HG03097 (cell line): ENCODE results near the gene ANKMY1.
"Not testable (repeated sequence)": the region's sequence is repeated elsewhere in the genome, so short reads cannot be mapped to it uniquely, and the experiment has no call there.

Experiments
- ATAC-seq: cut with Tn5 transposase; IDR thresholded peaks from one replicate; pipeline ENCODE4 v1.9.1; 2021; ENCODE audit not compliant: unreplicated experiment, low FRiP score

ANKMY1 gene

GRCh38 chr2:240507060-240507777 lies 50.6 kb downstream of the ANKMY1 start:
- no peak for ATAC-seq

GRCh38 chr2:240506406-240507059 lies 51.3 kb downstream of the ANKMY1 start:
- no peak for ATAC-seq

DNA sequence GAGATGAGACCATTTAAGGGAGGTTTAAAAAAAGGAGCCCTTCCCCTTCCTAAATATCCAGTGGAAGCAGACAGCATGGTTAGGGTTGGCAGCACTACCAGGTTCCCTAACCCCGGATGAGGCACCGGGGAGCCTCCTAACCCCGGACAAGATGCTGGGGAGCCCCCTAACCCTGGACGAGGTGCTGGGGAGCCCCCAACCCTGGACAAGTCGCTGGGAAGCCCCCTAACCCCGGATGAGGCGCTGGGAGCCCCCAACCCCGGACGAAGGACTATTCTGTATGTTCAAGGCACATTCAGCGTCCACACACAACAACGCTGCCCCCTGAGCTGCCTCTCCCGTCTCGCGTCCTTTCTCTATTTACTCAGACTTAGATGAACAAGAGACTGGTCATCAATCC lies 51.9 kb downstream of the ANKMY1 start:
- ATAC-seq, result no peak

GRCh38 chr2:240503848-240504247 lies 53.9 kb downstream of the ANKMY1 start:
- no peak for ATAC-seq

- ATAC-seq, result no peak
Measured at GRCh38 chr2:240503375-240503774, 54.4 kb downstream of the ANKMY1 start.

DNA sequence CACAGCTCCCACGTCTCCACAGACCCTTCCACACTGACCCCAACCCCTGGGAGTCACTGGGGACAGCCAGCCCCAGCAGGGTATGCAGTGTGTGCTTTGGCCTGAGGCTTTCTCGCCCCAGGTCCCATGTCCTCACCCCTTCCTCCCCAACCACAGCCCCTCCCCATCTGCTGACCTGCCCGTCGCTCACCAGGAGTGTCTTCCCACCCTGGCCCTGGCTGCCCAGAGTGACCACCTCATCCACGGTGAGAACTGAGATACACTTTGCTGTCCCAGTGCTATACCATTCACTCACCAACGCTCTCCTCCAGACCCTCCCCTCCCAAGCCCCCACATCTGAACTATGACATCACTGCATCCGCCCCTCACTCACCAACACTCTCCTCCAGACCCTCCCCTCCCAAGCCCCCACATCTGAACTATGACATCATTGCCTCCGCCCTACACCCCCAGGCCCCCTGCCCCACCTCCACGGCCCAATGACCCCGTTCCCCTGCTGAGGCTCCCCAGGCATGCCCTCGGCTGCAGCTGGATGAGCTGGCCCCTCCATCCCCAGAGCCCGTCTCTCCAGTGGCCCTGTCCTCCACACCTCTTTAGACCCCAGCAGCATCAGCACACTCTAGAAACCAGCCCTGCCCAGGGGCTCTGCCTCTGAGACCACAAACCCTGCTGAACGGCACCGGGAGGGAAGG lies 55.2 kb downstream of the ANKMY1 start:
- no peak for ATAC-seq

GRCh38 chr2:240502059-240502429 lies 55.7 kb downstream of the ANKMY1 start:
- ATAC-seq, result no peak

GRCh38 chr2:240501531-240501991 lies 56.2 kb downstream of the ANKMY1 start:
- ATAC-seq, result no peak

DNA sequence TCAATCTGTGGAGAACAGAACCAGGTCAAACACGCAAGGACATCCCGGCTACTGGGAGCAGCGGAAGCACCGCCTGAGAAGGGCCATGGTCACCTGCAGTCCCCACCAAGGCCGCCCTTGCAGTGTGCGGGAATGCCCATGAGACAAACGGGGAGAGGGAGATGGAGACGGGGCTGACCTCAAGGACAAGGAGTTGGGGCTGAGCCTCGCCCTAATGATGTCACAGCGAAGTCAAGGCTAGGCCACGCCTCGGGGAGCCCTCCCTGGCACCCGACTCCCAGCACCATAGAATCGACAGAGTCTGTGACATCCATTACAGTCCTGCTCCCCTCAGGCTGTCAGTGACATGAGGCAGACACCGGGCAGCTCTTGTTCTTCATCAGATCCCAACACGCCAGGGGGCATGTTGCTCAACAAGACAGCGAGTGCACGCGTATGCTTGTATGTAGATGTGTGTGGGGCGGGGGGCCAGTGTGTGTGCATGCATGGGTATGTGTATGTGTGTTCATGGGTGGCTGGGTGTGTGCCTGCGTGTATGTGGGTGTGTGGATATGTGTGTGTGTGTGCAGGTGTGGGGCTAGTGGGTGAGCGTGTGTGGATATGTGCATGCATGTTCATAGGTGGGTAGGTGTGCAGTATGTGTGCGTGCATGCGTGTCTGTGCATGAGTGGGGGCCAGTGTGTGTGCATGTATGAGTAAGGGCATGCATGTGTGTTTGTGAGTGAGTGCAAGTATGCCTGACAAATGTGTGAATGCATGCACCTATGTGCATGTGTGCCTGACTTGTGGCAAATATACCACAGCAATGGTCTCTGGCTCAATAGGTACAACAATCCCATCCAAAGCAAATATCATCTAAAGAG lies 57.0 kb downstream of the ANKMY1 start:
- no peak for ATAC-seq

- ATAC-seq, result no peak
Measured at GRCh38 chr2:240499309-240500301, 58.2 kb downstream of the ANKMY1 start.

DNA sequence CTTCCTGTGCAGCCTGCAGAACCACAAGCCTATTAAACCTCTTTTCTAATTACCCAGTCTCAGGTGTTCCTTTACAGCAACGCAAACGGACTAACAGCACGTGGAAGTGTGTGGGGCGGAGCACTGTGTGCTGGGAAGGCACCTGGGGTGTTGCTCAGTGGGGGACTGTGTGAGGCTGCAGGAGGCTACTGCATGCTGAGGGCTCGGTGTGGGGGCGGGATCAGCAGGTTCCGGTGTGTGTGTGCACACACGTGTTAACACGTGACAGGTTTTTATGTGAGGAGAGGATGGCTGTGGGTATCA lies 58.9 kb downstream of the ANKMY1 start:
- ATAC-seq, result no peak

DNA sequence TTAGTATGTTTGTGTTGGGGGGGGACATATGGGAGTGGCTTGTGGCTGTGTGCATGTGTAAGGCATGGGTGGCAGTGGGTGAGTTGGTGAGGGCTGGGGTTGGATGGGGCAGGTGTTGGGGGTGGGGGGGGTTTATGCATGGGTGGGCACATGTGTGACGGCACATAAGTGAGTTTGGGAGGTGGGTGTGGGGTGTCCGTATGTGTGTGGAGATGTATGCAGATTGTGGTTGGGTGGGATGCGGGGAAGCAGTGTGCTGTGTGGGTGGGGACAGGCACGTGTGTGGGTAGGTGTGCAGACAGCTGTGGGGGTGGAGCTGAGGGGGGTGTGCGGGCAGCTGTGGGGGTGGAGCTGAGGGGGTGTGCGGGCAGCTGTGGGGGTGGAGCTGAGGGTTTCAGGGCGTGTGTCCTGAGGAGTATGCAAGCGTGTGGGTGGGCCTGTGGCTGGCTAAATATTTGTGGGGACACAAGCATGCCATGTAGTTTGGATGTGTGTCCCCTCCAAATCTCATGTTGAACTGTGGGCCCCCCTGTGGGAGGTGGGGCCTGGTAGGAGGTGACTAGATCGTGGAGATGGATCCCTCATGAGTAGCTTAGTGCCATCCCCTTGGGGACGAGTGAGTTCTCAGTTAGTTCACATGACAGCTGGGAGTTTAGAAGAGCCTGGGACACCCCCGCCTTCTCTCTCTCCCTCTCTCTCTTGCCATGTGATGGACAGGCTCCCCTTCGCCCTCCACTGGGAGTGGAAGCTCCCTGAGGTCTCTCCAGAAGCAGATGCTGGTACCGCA lies 59.4 kb downstream of the ANKMY1 start:
- ATAC-seq, result no peak

- ATAC-seq, result not testable (repeated sequence)
Measured at GRCh38 chr2:240497082-240497481, 60.7 kb downstream of the ANKMY1 start.

DNA sequence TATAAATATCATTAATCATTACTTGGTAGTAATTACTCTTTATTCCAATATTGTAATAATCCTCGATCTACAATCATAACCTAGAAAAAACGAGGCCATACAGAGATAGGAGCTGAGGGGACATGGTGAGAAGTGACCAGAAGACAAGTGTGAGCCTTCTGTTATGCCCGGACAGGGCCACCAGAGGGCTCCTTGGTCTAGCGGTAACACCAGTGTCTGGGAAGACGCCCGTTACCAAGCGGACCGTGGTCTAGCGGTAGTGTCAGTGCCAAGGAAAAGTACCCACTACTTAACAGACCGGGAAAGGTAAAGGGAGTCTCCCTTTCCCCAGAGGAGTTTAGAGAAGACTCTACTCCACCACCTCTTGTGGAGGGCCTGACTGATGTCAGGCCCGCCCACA lies 62.8 kb downstream of the ANKMY1 start:
- ATAC-seq, result not testable (repeated sequence)

- no peak for ATAC-seq
Measured at GRCh38 chr2:240494194-240494793, 63.5 kb downstream of the ANKMY1 start.

DNA sequence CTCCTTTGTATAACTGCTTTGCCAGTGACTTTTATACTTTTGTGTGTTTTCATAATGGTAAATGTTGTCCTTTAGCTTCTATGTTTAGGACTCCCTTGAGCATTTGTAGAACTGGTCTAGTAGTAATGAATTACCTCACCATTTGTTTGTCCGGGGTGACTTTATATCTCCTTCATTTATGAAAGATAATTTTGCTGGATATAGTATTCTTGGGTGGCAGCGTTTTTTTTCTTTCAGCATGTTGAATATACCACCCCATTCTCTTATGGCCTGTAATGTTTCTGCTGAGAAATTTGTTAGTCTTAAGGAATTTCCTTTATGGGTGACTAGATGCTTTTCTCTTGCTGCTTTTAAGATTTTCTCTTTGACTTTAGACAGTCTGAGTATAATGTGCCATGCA lies 66.3 kb downstream of the ANKMY1 start:
- no peak for ATAC-seq

DNA sequence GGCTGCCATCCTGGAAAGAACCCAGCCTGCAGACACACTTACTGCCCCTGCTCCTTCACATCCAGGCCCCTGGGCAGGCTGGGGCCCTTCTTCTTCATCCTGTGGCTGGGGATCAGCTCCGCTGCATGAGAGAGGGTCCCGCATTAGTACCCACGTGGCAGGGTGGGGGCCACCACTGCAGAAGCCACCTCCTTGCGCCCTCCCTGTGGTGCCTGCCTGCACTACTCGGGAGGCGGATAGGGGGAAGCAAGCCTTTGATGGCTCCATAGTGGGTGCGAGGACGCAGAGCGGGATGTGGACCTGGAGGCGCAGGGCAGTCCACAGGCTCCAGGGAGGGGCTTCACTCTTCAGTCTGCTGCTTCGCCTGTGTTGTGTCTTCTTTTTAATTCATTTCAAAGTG lies 75.6 kb downstream of the ANKMY1 start:
- ATAC-seq, result no peak

DNA sequence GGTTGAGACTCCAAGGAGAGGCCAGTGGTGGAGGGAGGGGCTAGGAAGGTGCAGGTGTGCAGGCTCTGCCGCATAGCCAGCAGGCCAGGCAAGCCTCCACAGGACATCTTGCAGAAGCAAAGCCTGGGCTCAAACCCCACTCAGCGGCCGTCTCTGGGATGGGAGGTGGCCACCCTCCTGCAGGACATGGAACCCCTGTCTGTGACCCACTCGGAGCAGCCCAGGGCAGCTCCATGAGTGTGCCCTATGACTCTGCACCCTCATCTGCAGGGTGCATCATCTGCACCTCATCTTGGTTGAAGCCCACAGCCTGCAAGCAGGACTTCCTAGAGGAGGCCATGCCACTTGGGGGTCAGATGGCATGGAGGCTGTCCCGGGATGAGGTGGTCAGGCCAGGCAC lies 76.1 kb downstream of the ANKMY1 start:
- ATAC-seq, result no peak
